NCI-H2029 treated with DMSO at 0.1 percent for 48 hours (cell line): ENCODE data around the gene NKAIN2.
"Not testable (repeated sequence)": the region's sequence is repeated elsewhere in the genome, so short reads cannot be mapped to it uniquely, and the experiment has no call there.

Experiments
- DNase-seq: peaks from one replicate; lab custom pipeline; 2025; lab: John Stamatoyannopoulos, UW

The NKAIN2 gene

GRCh38 chr6:124205921-124206320, 402.3 kb downstream of the NKAIN2 start:
- no peak for DNase-seq

GRCh38 chr6:124223611-124224345, 420.1 kb downstream of the NKAIN2 start:
- no peak for DNase-seq

GRCh38 chr6:124226396-124226795, 422.7 kb downstream of the NKAIN2 start:
- no peak for DNase-seq

- DNase-seq, result no peak
Measured at GRCh38 chr6:124233221-124233620, 429.6 kb downstream of the NKAIN2 start.

GRCh38 chr6:124234801-124235200, 431.1 kb downstream of the NKAIN2 start:
- DNase-seq, result no peak

- DNase-seq, result no peak
Measured at GRCh38 chr6:124237911-124238310, 434.2 kb downstream of the NKAIN2 start.

- not testable (repeated sequence) for DNase-seq
Measured at GRCh38 chr6:124238408-124238807, 434.7 kb downstream of the NKAIN2 start.

- no peak for DNase-seq
Measured at GRCh38 chr6:124254941-124255685, 451.4 kb downstream of the NKAIN2 start.

GRCh38 chr6:124260337-124260736, 456.7 kb downstream of the NKAIN2 start:
- no peak for DNase-seq

GRCh38 chr6:124269733-124270132, 466.1 kb downstream of the NKAIN2 start:
- DNase-seq, result no peak

GRCh38 chr6:124273701-124274100, 470.0 kb downstream of the NKAIN2 start:
- no peak for DNase-seq

- no peak for DNase-seq
Measured at GRCh38 chr6:124282541-124282940, 478.9 kb downstream of the NKAIN2 start.

- DNase-seq, result no peak
Measured at GRCh38 chr6:124283486-124283885, 479.8 kb downstream of the NKAIN2 start.

GRCh38 chr6:124285146-124285545, 481.5 kb downstream of the NKAIN2 start:
- no peak for DNase-seq

GRCh38 chr6:124294574-124295200, 491.0 kb downstream of the NKAIN2 start:
- DNase-seq, result no peak

GRCh38 chr6:124297507-124297906, 493.8 kb downstream of the NKAIN2 start:
- no peak for DNase-seq

GRCh38 chr6:124298730-124299129, 495.1 kb downstream of the NKAIN2 start:
- DNase-seq, result no peak

GRCh38 chr6:124300907-124301306, 497.2 kb downstream of the NKAIN2 start:
- not testable (repeated sequence) for DNase-seq

- no peak for DNase-seq
Measured at GRCh38 chr6:124303971-124304370, 500.3 kb downstream of the NKAIN2 start.

- no peak for DNase-seq
Measured at GRCh38 chr6:124310139-124310538, 506.5 kb downstream of the NKAIN2 start.

- no peak for DNase-seq
Measured at GRCh38 chr6:124319410-124319809, 515.7 kb downstream of the NKAIN2 start.

GRCh38 chr6:124324237-124324636, 520.6 kb downstream of the NKAIN2 start:
- no peak for DNase-seq

- peak; percentile 27 for DNase-seq
Measured at GRCh38 chr6:124330197-124330596, 526.5 kb downstream of the NKAIN2 start.
